Stimulated activated CD8-positive, alpha-beta memory T cell treated with anti-CD3 and anti-CD28 coated beads, Interleukin-15, amount 100 ng/mL, for 1 hour (primary cell): ENCODE measurements around the gene MROH7.

Experiments
- DNase-seq: peaks from one replicate; pipeline ENCODE4 v3.0.0-alpha.2; 2020; ENCODE audit warnings: low read depth

The MROH7 gene

GRCh38 chr1:54640863-54641836, at the start of gene MROH7:
MROH7 (plus strand) TSS chr1:54641786; CDS start chr1:54652927, 11,141 bp downstream.
- no peak for DNase-seq

- DNase-seq = no peak
These were observed 47.9 kb upstream of the MROH7 start for GRCh38 chr1:54593571-54594160.

- no peak for DNase-seq
These were observed 47.1 kb upstream of the MROH7 start for GRCh38 chr1:54594463-54594862.

GRCh38 chr1:54595956-54596498, 45.6 kb upstream of the MROH7 start:
- no peak for DNase-seq

GRCh38 chr1:54596756-54597155, 44.8 kb upstream of the MROH7 start:
- no peak for DNase-seq

GRCh38 chr1:54597455-54598030, 44.0 kb upstream of the MROH7 start:
- DNase-seq = no peak

GRCh38 chr1:54599211-54599823, 42.3 kb upstream of the MROH7 start:
- DNase-seq = no peak

GRCh38 chr1:54600947-54601721, 40.5 kb upstream of the MROH7 start:
- no peak for DNase-seq

- DNase-seq = no peak
These were observed 39.9 kb upstream of the MROH7 start for GRCh38 chr1:54601730-54602129.

GRCh38 chr1:54602554-54602953, 39.0 kb upstream of the MROH7 start:
- no peak for DNase-seq

- no peak for DNase-seq
These were observed 38.3 kb upstream of the MROH7 start for GRCh38 chr1:54603241-54603640.

GRCh38 chr1:54604051-54604450, 37.5 kb upstream of the MROH7 start:
- DNase-seq = no peak

- no peak for DNase-seq
These were observed 36.8 kb upstream of the MROH7 start for GRCh38 chr1:54604572-54605370.

GRCh38 chr1:54606096-54606989, 35.2 kb upstream of the MROH7 start:
- no peak for DNase-seq

- no peak for DNase-seq
These were observed 34.6 kb upstream of the MROH7 start for GRCh38 chr1:54606990-54607325.

- no peak for DNase-seq
These were observed 33.6 kb upstream of the MROH7 start for GRCh38 chr1:54607821-54608565.

GRCh38 chr1:54608566-54609230, 32.9 kb upstream of the MROH7 start:
- no peak for DNase-seq

GRCh38 chr1:54609301-54609921, 32.2 kb upstream of the MROH7 start:
- no peak for DNase-seq
